ENCODE data around the gene SLC35F6.

- no peak for TF ChIP-seq POLR2AphosphoS5 (IDR thresholded peaks at IDR 0.05)
- TF ChIP-seq, protein P1, sequence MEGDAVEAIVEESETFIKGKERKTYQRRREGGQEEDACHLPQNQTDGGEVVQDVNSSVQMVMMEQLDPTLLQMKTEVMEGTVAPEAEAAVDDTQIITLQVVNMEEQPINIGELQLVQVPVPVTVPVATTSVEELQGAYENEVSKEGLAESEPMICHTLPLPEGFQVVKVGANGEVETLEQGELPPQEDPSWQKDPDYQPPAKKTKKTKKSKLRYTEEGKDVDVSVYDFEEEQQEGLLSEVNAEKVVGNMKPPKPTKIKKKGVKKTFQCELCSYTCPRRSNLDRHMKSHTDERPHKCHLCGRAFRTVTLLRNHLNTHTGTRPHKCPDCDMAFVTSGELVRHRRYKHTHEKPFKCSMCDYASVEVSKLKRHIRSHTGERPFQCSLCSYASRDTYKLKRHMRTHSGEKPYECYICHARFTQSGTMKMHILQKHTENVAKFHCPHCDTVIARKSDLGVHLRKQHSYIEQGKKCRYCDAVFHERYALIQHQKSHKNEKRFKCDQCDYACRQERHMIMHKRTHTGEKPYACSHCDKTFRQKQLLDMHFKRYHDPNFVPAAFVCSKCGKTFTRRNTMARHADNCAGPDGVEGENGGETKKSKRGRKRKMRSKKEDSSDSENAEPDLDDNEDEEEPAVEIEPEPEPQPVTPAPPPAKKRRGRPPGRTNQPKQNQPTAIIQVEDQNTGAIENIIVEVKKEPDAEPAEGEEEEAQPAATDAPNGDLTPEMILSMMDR (IDR thresholded peaks at IDR 0.05) = no peak
- no peak for TF ChIP-seq POLR2A (IDR thresholded peaks at IDR 0.05)
These were observed 37.9 kb upstream of the SLC35F6 start for GRCh38 chr2:26726228-26726627.
